PC-3 (cell line): ENCODE data around the gene LACRT. TPM values are rescaled to one million over a fixed set of nuclear protein-coding genes. Genes with fewer than 3 reads are reported as not detected.

Experiments
- ATAC-seq: fragments of 200-7000 bp; cut with Tn5 transposase; 2 replicates; pipeline ENCODE4 v1.9.1; 2020; ENCODE audit warnings: mild to moderate bottlenecking, moderate library complexity
- BruUV-seq: library from RNA; stranded (reverse); fragments of 400-500 nt; replicated peaks from 2 replicates; lab custom pipeline; 2021; lab: Mats Ljungman, UMichigan
- CTCF ChIA-PET: fragments of 300-600 bp; sonication (Branson Sonifier 250); formaldehyde crosslinking; loops from one replicate; lab custom pipeline; 2022; ENCODE audit warnings: antibody characterized with exemption; lab: Charles Lee
- POLR2A ChIA-PET: fragments of 300-600 bp; sonication (Branson Sonifier 250); formaldehyde crosslinking; loops from one replicate; lab custom pipeline; 2022; ENCODE audit warnings: antibody characterized with exemption; ENCODE audit not compliant: unreplicated experiment; lab: Charles Lee
- DNase-seq: peaks from one replicate; pipeline ENCODE4 v3.0.0-alpha.2; 2015
- H2AFZ ChIP-seq: fragments of 300-600 bp; sonication (generic); 2 replicates; pipeline ENCODE4 v1.6.0; 2016; ENCODE audit warnings: antibody characterized with exemption, low read length
- H3F3A ChIP-seq: fragments of 300-600 bp; sonication (generic); one replicate; pipeline ENCODE4 v1.6.0; 2017; ENCODE audit warnings: antibody characterized with exemption, low read length, control low read depth, mild to moderate bottlenecking; ENCODE audit not compliant: unreplicated experiment
- H3K27ac ChIP-seq: fragments of 300-600 bp; sonication (generic); 2 replicates; pipeline ENCODE4 v1.5.1; 2016; ENCODE audit warnings: mild to moderate bottlenecking, low read length
- H3K27me3 ChIP-seq: fragments of 300-600 bp; sonication (generic); 2 replicates; pipeline ENCODE4 v1.6.1; 2016; ENCODE audit warnings: low read length, mixed read lengths
- H3K36me3 ChIP-seq: fragments of 300-600 bp; sonication (generic); 2 replicates; pipeline ENCODE4 v1.6.1; 2016; ENCODE audit warnings: low read depth, mixed run types, low read length, mixed read lengths
- H3K4me1 ChIP-seq: fragments of 300-600 bp; sonication (generic); 2 replicates; pipeline ENCODE4 v1.5.1; 2016; ENCODE audit warnings: low read length; ENCODE audit not compliant: insufficient read depth
- H3K4me2 ChIP-seq: fragments of 300-600 bp; sonication (generic); 2 replicates; pipeline ENCODE4 v1.6.0; 2016; ENCODE audit warnings: low read length
- H3K4me3 ChIP-seq: fragments of 300-600 bp; sonication (generic); 2 replicates; pipeline ENCODE4 v1.5.1; 2016; ENCODE audit warnings: mild to moderate bottlenecking, low read length, mixed read lengths
- H3K79me2 ChIP-seq: fragments of 300-600 bp; sonication (generic); 2 replicates; pipeline ENCODE4 v1.6.1; 2017; ENCODE audit warnings: low read length, mixed read lengths
- H3K9ac ChIP-seq: fragments of 300-600 bp; sonication (generic); 2 replicates; pipeline ENCODE4 v1.6.0; 2016; ENCODE audit warnings: mild to moderate bottlenecking, low read length
- H3K9me2 ChIP-seq: fragments of 300-600 bp; sonication (generic); replicated peaks from 2 replicates; pipeline ENCODE4 v1.6.1; 2016; ENCODE audit warnings: mixed run types, low read length, mixed read lengths
- H3K9me3 ChIP-seq: fragments of 300-600 bp; sonication (generic); 2 replicates; pipeline ENCODE4 v1.6.1; 2016; ENCODE audit warnings: low read length, mixed read lengths
- H4K20me1 ChIP-seq: fragments of 300-600 bp; sonication (generic); 2 replicates; pipeline ENCODE4 v1.6.1; 2016; ENCODE audit warnings: low read length, mixed read lengths
- CTCF ChIP-seq: fragments of 300-600 bp; sonication (generic); conservative IDR thresholded peaks from 2 replicates; pipeline ENCODE4 v1.5.1; 2017; ENCODE audit warnings: antibody characterized with exemption, low read depth, mild to moderate bottlenecking, low read length
- EZH2 ChIP-seq: fragments of 300-600 bp; sonication (generic); IDR thresholded peaks from one replicate; pipeline ENCODE4 v1.6.1; 2017; ENCODE audit warnings: antibody characterized with exemption, mild to moderate bottlenecking, low read length; ENCODE audit not compliant: unreplicated experiment
- EZH2phosphoT487 ChIP-seq: fragments of 300-600 bp; sonication (generic); IDR thresholded peaks from 2 replicates; pipeline ENCODE4 v1.6.1; 2018; ENCODE audit warnings: mild to moderate bottlenecking, antibody characterized with exemption, low read length, borderline replicate concordance
- intact Hi-C: fragments of 100-400 bp; cut with micrococcal nuclease; formaldehyde crosslinking; loops from 2 replicates; pipeline ENCODE4 v1.9.0; 2023
- total RNA-seq: library from RNA; depleted of rRNA; stranded (reverse); fragments of >200 nt; gene quantifications from 2 replicates; pipeline ENCODE4 v1.2.3, GENCODE V29; 2014

LACRT gene
- total RNA-seq, 1 experiment from 2014 or later: not detected

- H3K9me2 ChIP-seq: no peaks in the 10 kb centered on the region
- TF ChIP-seq EZH2phosphoT487 (no peak), EZH2 (no peak), CTCF (0 out of 2 replicates have a peak, but pooled peaks have one; percentile 11)
- H3K4me3 ChIP-seq: no peak overlapping the region
- no peaks in the 10 kb centered on the region for H3K36me3 ChIP-seq
- no peak overlapping the region for H2AFZ ChIP-seq
- no peaks in the 10 kb centered on the region for H3K79me2 ChIP-seq
- no peak overlapping the region for H3K27ac ChIP-seq
- H3K9me3 ChIP-seq: no peaks in the 10 kb centered on the region
- no peak overlapping the region for H3K9ac ChIP-seq
- peak; percentile 31; the same call in 1 of the 2 replicates for ATAC-seq
- intact Hi-C loops: no loop called here
- peak; percentile 26 for DNase-seq
- ChIA-PET POLR2A (no interaction called here), CTCF (no interaction called here)
- peaks cover 38% of the 10 kb centered on the region for H3K27me3 ChIP-seq
- H3K4me1 ChIP-seq: no peaks in the 10 kb centered on the region; the same call in 1 of the 2 replicates
- no peaks in the 10 kb centered on the region for H3F3A ChIP-seq
- no peak overlapping the region for H3K4me2 ChIP-seq
- BruUV-seq: no TSS peak
- H4K20me1 ChIP-seq: no peaks in the 10 kb centered on the region
Measured at GRCh38 chr12:54601841-54602240, 32.9 kb downstream of the LACRT start.

GRCh38 chr12:54598970-54599369, 35.7 kb downstream of the LACRT start:
- TF ChIP-seq EZH2phosphoT487: no peak
- TF ChIP-seq EZH2: no peak
- TF ChIP-seq CTCF: no peak
- H3K9ac ChIP-seq: no peak overlapping the region
- H3K4me2 ChIP-seq: no peak overlapping the region
- no peaks in the 10 kb centered on the region for H4K20me1 ChIP-seq
- DNase-seq (no peak), ATAC-seq (no peak)
- no peak overlapping the region for H2AFZ ChIP-seq
- no TSS peak for BruUV-seq
- no peak overlapping the region for H3K27ac ChIP-seq
- ChIA-PET POLR2A (no interaction called here), CTCF (no interaction called here)
- H3K4me1 ChIP-seq: no peaks in the 10 kb centered on the region; the same call in 1 of the 2 replicates
- intact Hi-C loops: no loop called here
- H3K36me3 ChIP-seq: no peaks in the 10 kb centered on the region
- H3K9me3 ChIP-seq: no peaks in the 10 kb centered on the region
- H3K79me2 ChIP-seq: no peaks in the 10 kb centered on the region
- H3K4me3 ChIP-seq: no peak overlapping the region
- peaks cover 41% of the 10 kb centered on the region for H3K27me3 ChIP-seq
- H3F3A ChIP-seq: no peaks in the 10 kb centered on the region
- H3K9me2 ChIP-seq: no peaks in the 10 kb centered on the region

GRCh38 chr12:54596526-54596946, 38.2 kb downstream of the LACRT start:
- no peak overlapping the region for H3K4me3 ChIP-seq
- H3K27me3 ChIP-seq: peaks cover 55% of the 10 kb centered on the region
- no peaks in the 10 kb centered on the region for H3K4me1 ChIP-seq
- H3F3A ChIP-seq: no peaks in the 10 kb centered on the region
- ChIA-PET POLR2A (no interaction called here), CTCF (no interaction called here)
- peak; percentile 81 for ATAC-seq
- TF ChIP-seq EZH2 (no peak), CTCF (peak; percentile 84), EZH2phosphoT487 (no peak)
- H3K79me2 ChIP-seq: no peaks in the 10 kb centered on the region
- H3K27ac ChIP-seq: no peak overlapping the region
- H4K20me1 ChIP-seq: no peaks in the 10 kb centered on the region
- intact Hi-C loops: no loop called here
- no peak overlapping the region for H2AFZ ChIP-seq
- no peaks in the 10 kb centered on the region for H3K9me2 ChIP-seq
- BruUV-seq: no TSS peak
- peak; percentile 74 for DNase-seq
- H3K36me3 ChIP-seq: no peaks in the 10 kb centered on the region
- no peak overlapping the region for H3K4me2 ChIP-seq
- no peaks in the 10 kb centered on the region for H3K9me3 ChIP-seq
- no peak overlapping the region for H3K9ac ChIP-seq
